HFFc6 (cell line): ENCODE results near the gene PCMT1. TPM values are rescaled to one million over a fixed set of nuclear protein-coding genes. Genes with fewer than 3 reads are reported as not detected.

Source experiments
- DNase-seq: peaks from one replicate; pipeline ENCODE4 v3.0.0-alpha.2; 2018
- H3K27ac Mint-ChIP-seq: 2 replicates; pipeline ENCODE4 v1.8.0; 2020; ENCODE audit warnings: mild to moderate bottlenecking, mixed read lengths
- H3K27me3 Mint-ChIP-seq: 2 replicates; pipeline ENCODE4 v1.8.0; 2021; ENCODE audit warnings: mild to moderate bottlenecking, moderate library complexity, mixed read lengths; ENCODE audit not compliant: insufficient read depth
- H3K36me3 Mint-ChIP-seq: 2 replicates; pipeline ENCODE4 v1.8.0; 2021; ENCODE audit warnings: low read depth, mixed read lengths
- H3K4me1 Mint-ChIP-seq: 2 replicates; pipeline ENCODE4 v1.8.0; 2020; ENCODE audit warnings: low read depth, mixed read lengths
- H3K4me3 Mint-ChIP-seq: 2 replicates; pipeline ENCODE4 v1.8.0; 2020; ENCODE audit warnings: mild to moderate bottlenecking, moderate library complexity, mixed read lengths
- H3K9me3 Mint-ChIP-seq: 2 replicates; pipeline ENCODE4 v1.8.0; 2020; ENCODE audit warnings: mild to moderate bottlenecking, mixed read lengths
- total RNA-seq, 6 experiments: library from RNA; stranded (reverse); fragmentation: NEBNext Ultra II Directional; extraction: Animal tissue kit (Norgen Biotek cat#: 25700); gene quantifications; 2 replicates in 1 of 6; 3 replicates in 5 of 6; pipeline ENCODE4 v1.2.3, GENCODE V29; 2021
- TF ChIP-seq, protein P1 (sequence below): fragments of 200-600 bp; sonication (generic); IDR thresholded peaks from 2 replicates; pipeline ENCODE4 v1.5.0; 2021; ENCODE audit warnings: antibody characterized with exemption, mild to moderate bottlenecking

Gene PCMT1
- total RNA-seq, 6 experiments from 2014 or later, result 99.7 to 126 (median 112) TPM

DNA sequence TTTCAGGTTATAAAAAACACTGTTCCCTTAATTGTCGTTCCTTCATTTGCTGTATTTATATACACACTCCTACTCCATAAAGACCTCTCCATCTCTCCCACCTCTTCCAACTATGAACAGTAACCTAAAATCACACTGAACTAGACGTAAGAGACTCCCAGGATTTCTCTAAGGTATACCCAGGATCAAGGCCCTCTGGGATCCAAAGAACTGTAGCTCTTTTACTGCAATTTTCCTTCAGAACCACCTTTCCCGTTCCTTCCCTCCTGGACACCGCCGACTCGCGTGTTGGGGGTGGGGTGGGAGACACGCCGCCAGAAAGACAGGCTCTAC lies 32.3 kb upstream of the PCMT1 start:
- peaks cover 18% of the 10 kb centered on the region for H3K4me1 Mint-ChIP-seq
- H3K4me3 Mint-ChIP-seq, result peak overlapping the region; percentile 95
- H3K27ac Mint-ChIP-seq, result peak overlapping the region; percentile 98
- peaks cover 4% of the 10 kb centered on the region; the same call in 1 of the 2 replicates for H3K36me3 Mint-ChIP-seq
- no peak for DNase-seq
- H3K27me3 Mint-ChIP-seq, result peaks cover 2% of the 10 kb centered on the region; the same call in 1 of the 2 replicates
- H3K9me3 Mint-ChIP-seq, result no peaks in the 10 kb centered on the region
- TF ChIP-seq, protein P1, sequence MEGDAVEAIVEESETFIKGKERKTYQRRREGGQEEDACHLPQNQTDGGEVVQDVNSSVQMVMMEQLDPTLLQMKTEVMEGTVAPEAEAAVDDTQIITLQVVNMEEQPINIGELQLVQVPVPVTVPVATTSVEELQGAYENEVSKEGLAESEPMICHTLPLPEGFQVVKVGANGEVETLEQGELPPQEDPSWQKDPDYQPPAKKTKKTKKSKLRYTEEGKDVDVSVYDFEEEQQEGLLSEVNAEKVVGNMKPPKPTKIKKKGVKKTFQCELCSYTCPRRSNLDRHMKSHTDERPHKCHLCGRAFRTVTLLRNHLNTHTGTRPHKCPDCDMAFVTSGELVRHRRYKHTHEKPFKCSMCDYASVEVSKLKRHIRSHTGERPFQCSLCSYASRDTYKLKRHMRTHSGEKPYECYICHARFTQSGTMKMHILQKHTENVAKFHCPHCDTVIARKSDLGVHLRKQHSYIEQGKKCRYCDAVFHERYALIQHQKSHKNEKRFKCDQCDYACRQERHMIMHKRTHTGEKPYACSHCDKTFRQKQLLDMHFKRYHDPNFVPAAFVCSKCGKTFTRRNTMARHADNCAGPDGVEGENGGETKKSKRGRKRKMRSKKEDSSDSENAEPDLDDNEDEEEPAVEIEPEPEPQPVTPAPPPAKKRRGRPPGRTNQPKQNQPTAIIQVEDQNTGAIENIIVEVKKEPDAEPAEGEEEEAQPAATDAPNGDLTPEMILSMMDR, result no peak

DNA sequence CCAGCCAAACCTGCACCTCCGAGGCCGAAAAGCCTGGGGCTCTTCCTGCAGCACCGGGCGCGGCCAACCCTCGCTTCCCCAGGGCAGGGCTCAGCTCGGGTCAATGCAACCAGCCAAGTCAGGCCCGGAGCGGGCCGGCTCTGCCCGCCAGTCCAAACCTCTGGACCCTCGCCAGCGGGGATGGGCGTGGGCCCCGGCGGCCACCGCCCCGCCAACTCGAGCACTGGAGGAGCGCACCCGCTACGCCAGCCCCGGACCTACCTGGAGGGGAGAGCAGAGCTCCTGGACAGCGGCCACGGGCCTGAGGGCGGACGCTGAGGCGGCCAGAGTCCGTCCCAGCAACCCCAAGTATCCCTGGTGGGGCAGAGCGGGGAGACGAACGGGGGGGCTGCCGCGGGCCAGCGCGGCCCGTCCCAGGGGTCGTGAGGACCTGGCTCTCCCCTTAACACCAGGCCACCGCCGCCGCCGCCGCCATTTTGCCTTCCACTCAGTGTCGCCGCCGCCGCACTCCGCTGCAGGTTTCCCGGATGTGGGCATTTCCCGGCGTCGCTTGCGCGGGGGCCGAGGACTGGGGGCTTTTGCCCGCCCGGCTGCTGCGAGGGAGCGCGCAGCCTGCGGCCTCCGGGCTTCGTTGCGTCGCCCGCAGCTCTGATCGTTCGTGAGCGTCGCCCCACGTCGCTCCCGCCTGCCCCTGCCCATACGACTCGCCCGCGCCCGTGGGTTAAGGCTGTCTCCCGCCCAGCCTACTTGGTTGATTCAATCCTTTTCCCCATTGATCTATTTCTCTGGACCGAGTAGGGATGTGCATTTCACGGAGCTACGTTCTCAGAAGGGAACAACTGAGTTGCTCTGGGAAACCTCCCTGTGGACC lies 31.7 kb upstream of the PCMT1 start, which contains the start of gene LATS1:
LATS1 (minus strand) TSS at position 514 of the 871 bp plus-strand sequence. CDS start 15,975 bp downstream, outside the sequence.
- DNase-seq, result peak; percentile 89
- TF ChIP-seq, protein P1, result no peak
- H3K27me3 Mint-ChIP-seq, result peaks cover 2% of the 10 kb centered on the region; the same call in 1 of the 2 replicates
- peaks cover 18% of the 10 kb centered on the region for H3K4me1 Mint-ChIP-seq
- H3K36me3 Mint-ChIP-seq, result peaks cover 4% of the 10 kb centered on the region; the same call in 1 of the 2 replicates
- H3K27ac Mint-ChIP-seq, result peak within 1 kb of the TSS; percentile 98
- H3K4me3 Mint-ChIP-seq, result peak within 1 kb of the TSS; percentile 95
- H3K9me3 Mint-ChIP-seq, result no peaks in the 10 kb centered on the region

DNA sequence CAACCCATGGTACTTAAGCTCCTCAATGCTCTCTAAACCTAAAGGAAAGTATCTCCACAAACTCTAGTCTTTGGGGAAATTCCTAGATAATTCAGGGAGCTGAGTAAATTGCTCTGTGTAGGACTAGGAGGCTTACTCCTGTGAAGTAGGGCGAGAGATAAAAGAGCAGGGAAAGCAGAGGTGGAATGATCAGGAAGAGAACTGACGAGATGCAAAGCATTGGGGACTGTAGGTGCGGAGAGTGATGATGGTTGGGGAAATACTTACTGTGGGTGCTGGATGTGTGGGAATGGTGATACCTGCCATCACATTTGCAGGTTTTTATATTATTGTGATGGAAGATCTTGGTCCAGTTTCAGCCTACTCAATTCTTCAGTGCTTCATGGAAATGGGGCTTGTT lies 30.0 kb upstream of the PCMT1 start:
- DNase-seq, result no peak
- H3K27ac Mint-ChIP-seq, result no peak overlapping the region; the same call in 1 of the 2 replicates
- peaks cover 24% of the 10 kb centered on the region for H3K4me1 Mint-ChIP-seq
- H3K9me3 Mint-ChIP-seq, result no peaks in the 10 kb centered on the region
- TF ChIP-seq, protein P1, result 0 out of 2 replicates have a peak, but pooled peaks have one; percentile 3
- H3K4me3 Mint-ChIP-seq, result no peak overlapping the region
- H3K27me3 Mint-ChIP-seq, result peaks cover 2% of the 10 kb centered on the region
- H3K36me3 Mint-ChIP-seq, result peaks cover 4% of the 10 kb centered on the region; the same call in 1 of the 2 replicates

DNA sequence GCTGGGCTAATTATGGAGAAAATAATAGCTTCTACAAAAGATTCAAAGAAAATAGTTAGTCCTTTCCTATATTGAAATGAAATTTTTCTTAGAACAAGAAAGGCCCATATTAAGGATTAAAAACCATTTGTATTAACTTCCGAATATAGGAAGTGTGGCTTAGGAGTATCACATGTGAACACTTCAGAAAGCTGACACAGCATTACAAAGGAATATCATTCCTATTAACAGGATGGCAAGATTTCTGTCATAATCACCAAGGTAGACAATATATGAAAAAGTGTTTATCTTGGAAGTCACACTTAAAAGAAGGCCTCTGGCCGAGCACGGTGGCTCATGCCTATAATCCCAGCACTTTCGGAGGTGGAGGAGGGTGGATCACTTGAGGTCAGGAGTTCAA lies 26.3 kb upstream of the PCMT1 start:
- no peak overlapping the region for H3K4me3 Mint-ChIP-seq
- H3K4me1 Mint-ChIP-seq, result peaks cover 10% of the 10 kb centered on the region
- no peaks in the 10 kb centered on the region; the same call in 1 of the 2 replicates for H3K27me3 Mint-ChIP-seq
- no peaks in the 10 kb centered on the region for H3K9me3 Mint-ChIP-seq
- no peaks in the 10 kb centered on the region for H3K36me3 Mint-ChIP-seq
- DNase-seq, result no peak
- TF ChIP-seq, protein P1, result no peak
- H3K27ac Mint-ChIP-seq, result no peak overlapping the region

DNA sequence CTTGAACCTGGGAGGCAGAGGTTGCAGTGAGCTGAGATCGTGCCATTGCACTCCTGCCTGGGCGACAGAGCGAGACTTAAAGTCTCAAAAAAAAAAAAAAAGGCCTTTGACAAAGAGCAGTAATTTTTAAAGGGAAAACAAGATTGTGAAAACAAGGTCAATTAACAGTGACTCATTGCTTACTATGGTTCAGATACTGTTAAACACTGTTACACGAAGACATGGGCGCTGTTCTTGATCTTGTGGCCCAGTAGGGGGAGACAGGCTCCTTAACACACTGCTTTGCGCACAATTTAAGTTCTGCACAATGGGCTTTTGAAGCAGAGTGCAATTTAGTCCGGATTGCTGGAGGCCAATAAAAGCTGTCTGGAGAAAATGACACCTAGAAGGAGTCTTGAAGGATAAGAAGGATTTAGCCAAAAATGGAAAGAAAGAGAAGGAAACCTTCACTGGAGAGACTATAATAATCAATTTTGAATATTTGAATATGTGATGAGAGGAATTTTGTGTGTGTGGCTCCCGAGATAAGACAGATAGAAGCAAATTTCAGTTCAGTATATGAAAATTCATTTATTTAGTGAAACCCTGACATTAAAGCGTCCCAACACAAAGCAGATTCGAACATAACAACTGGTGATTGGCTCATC lies 25.6 kb upstream of the PCMT1 start:
- TF ChIP-seq, protein P1, result peak; percentile 84
- Mint-ChIP-seq H3K36me3 (no peaks in the 10 kb centered on the region), H3K4me3 (no peak overlapping the region), H3K9me3 (no peaks in the 10 kb centered on the region), H3K4me1 (peaks cover 6% of the 10 kb centered on the region), H3K27ac (no peak overlapping the region), H3K27me3 (no peaks in the 10 kb centered on the region; the same call in 1 of the 2 replicates)
- peak; percentile 83 for DNase-seq
